IMR-90 (cell line): ENCODE results near the gene RNU6-8. TPM values are rescaled to one million over a fixed set of nuclear protein-coding genes. Genes with fewer than 3 reads are reported as not detected.

Experiments used
- ATAC-seq: fragments of 200-7000 bp; cut with Tn5 transposase; 2 replicates; pipeline ENCODE4 v1.9.1; 2020; ENCODE audit warnings: low read depth, mild to moderate bottlenecking, moderate library complexity
- BruUV-seq: library from RNA; stranded (reverse); fragments of 400-500 nt; replicated peaks from 2 replicates; lab custom pipeline; 2021; lab: Mats Ljungman, UMichigan
- CTCF ChIA-PET: fragments of 300-600 bp; formaldehyde crosslinking; extraction: SDS; loops from one replicate; lab custom pipeline; 2021; ENCODE audit warnings: antibody characterized with exemption; lab: Yijun Ruan, JAX
- POLR2A ChIA-PET: fragments of 300-600 bp; sonication (Branson Sonifier 250); formaldehyde crosslinking; loops from one replicate; lab custom pipeline; 2022; ENCODE audit warnings: antibody characterized with exemption; ENCODE audit not compliant: unreplicated experiment; lab: Charles Lee
- DNase-seq: peaks from one replicate; pipeline ENCODE4 v3.0.0; 2013
- H2AFZ ChIP-seq: replicated peaks from 2 replicates; pipeline ENCODE3; 2013; ENCODE audit warnings: low read length, mild to moderate bottlenecking; ENCODE audit not compliant: poor library complexity
- H2AK5ac ChIP-seq: 2 replicates; pipeline ENCODE4 v1.6.1; 2013; ENCODE audit warnings: low read depth, low read length, inconsistent platforms
- H2AK9ac ChIP-seq: replicated peaks from 2 replicates; pipeline ENCODE3; 2013; ENCODE audit warnings: mild to moderate bottlenecking, low read depth, low read length, moderate library complexity; ENCODE audit not compliant: poor library complexity
- H2BK120ac ChIP-seq: 2 replicates; pipeline ENCODE4 v1.6.1; 2013; ENCODE audit warnings: low read depth, low read length, inconsistent platforms
- H2BK15ac ChIP-seq: 3 replicates; pipeline ENCODE4 v1.6.1; 2013; ENCODE audit warnings: low read depth, low read length, inconsistent platforms
- H2BK20ac ChIP-seq: 2 replicates; pipeline ENCODE4 v1.6.1; 2013; ENCODE audit warnings: low read depth, mild to moderate bottlenecking, inconsistent platforms, low read length, moderate library complexity
- H2BK5ac ChIP-seq: 2 replicates; pipeline ENCODE4 v1.6.1; 2013; ENCODE audit warnings: mild to moderate bottlenecking, low read depth, low read length, inconsistent platforms; ENCODE audit not compliant: poor library complexity, severe bottlenecking
- H3K14ac ChIP-seq: replicated peaks from 2 replicates; pipeline ENCODE4 v1.6.1; 2013; ENCODE audit warnings: low read depth, low read length, inconsistent platforms
- H3K18ac ChIP-seq: 2 replicates; pipeline ENCODE4 v1.6.1; 2013; ENCODE audit warnings: low read depth, low read length, control low read depth
- H3K23ac ChIP-seq: 2 replicates; pipeline ENCODE4 v1.6.1; 2013; ENCODE audit warnings: low read depth, low read length, inconsistent platforms
- H3K27ac ChIP-seq: 2 replicates; pipeline ENCODE4 v1.5.1; 2013; ENCODE audit warnings: mild to moderate bottlenecking, control low read depth, low read length; ENCODE audit not compliant: insufficient read depth
- H3K27me3 ChIP-seq: 2 replicates; pipeline ENCODE4 v1.6.1; 2013; ENCODE audit warnings: low read length; ENCODE audit not compliant: control insufficient read depth, insufficient read depth
- H3K36me3 ChIP-seq: 2 replicates; pipeline ENCODE4 v1.6.1; 2013; ENCODE audit warnings: low read length, mixed read lengths; ENCODE audit not compliant: control insufficient read depth, insufficient read depth
- H3K4ac ChIP-seq: 2 replicates; pipeline ENCODE4 v1.6.1; 2013; ENCODE audit warnings: low read depth, low read length, inconsistent platforms
- H3K4me1 ChIP-seq: 2 replicates; pipeline ENCODE4 v1.6.1; 2013; ENCODE audit warnings: low read length, mixed read lengths; ENCODE audit not compliant: control insufficient read depth, insufficient read depth
- H3K4me2 ChIP-seq: 2 replicates; pipeline ENCODE4 v1.6.1; 2013; ENCODE audit warnings: low read depth, mild to moderate bottlenecking, control low read depth, low read length, moderate library complexity
- H3K4me3 ChIP-seq: 2 replicates; pipeline ENCODE4 v1.5.1; 2013; ENCODE audit warnings: low read depth, mild to moderate bottlenecking, control low read depth, low read length, moderate library complexity; ENCODE audit not compliant: insufficient read depth
- H3K56ac ChIP-seq: 2 replicates; pipeline ENCODE4 v1.6.1; 2013; ENCODE audit warnings: low read length, inconsistent platforms; ENCODE audit not compliant: insufficient read depth; ENCODE audit errors: extremely low read depth
- H3K79me1 ChIP-seq, 2 experiments: 2 replicates each; pipeline ENCODE4 v1.6.1; 2013; ENCODE audit warnings: low read length in 2 of 2, inconsistent platforms in 1 of 2, low read depth in 1 of 2
- H3K9ac ChIP-seq: 2 replicates; pipeline ENCODE4 v1.6.1; 2013; ENCODE audit warnings: low read depth, low read length, control low read depth
- H3K9me1 ChIP-seq: 2 replicates; pipeline ENCODE4 v1.6.1; 2013; ENCODE audit warnings: low read length, inconsistent platforms; ENCODE audit not compliant: insufficient read depth
- H3K9me3 ChIP-seq: 2 replicates; pipeline ENCODE4 v1.6.1; 2013; ENCODE audit warnings: low read length; ENCODE audit not compliant: control insufficient read depth, insufficient read depth
- H4K20me1 ChIP-seq: 2 replicates; pipeline ENCODE4 v1.6.1; 2013; ENCODE audit warnings: low read length, inconsistent platforms; ENCODE audit not compliant: insufficient read depth
- H4K5ac ChIP-seq: 2 replicates; pipeline ENCODE4 v1.6.1; 2013; ENCODE audit warnings: mild to moderate bottlenecking, low read depth, low read length, control low read depth
- H4K8ac ChIP-seq, 2 experiments: 2 replicates each; pipeline ENCODE4 v1.6.1; 2013; ENCODE audit warnings: low read depth in 2 of 2, low read length in 2 of 2, control low read depth in 1 of 2, inconsistent platforms in 1 of 2
- H4K91ac ChIP-seq: 2 replicates; pipeline ENCODE4 v1.6.1; 2013; ENCODE audit warnings: low read depth, low read length, inconsistent platforms; ENCODE audit not compliant: insufficient read depth
- BHLHE40 ChIP-seq: fragments of 150-350 bp; IDR thresholded peaks from 2 replicates; pipeline ENCODE4 v1.6.1; 2016; ENCODE audit warnings: mild to moderate bottlenecking, low read depth, low read length
- CHD1 ChIP-seq: IDR thresholded peaks from 2 replicates; pipeline ENCODE4 v1.6.1; 2012; ENCODE audit warnings: low read depth, low read length, improper control_type of control experiment
- POLR2A ChIP-seq: IDR thresholded peaks from 2 replicates; pipeline ENCODE4 v1.6.1; 2012; ENCODE audit warnings: mild to moderate bottlenecking, low read depth, low read length
- WGBS, 2 experiments: methylation state at CpG; one replicate each; pipeline versions ENCODE4 v1.1.5 to v1.1.7; 2013; ENCODE audit warnings: missing lambda C conversion rate in 2 of 2; ENCODE audit not compliant: insufficient read length in 1 of 2; ENCODE audit errors: extremely low coverage in 2 of 2; 5-methylcytosine and 5-hydroxymethylcytosine counted together
- dilution Hi-C: fragments of 300-500 bp; cut with HindIII; formaldehyde crosslinking; loops from one replicate; pipeline ENCODE4 v1.14.3; 2018; ENCODE audit warnings: low sequenced_read_pairs; ENCODE audit not compliant: unreplicated experiment
- in situ Hi-C: fragments of 300-500 bp; cut with MboI; formaldehyde crosslinking; loops from 3 replicates; pipeline ENCODE4 v1.14.3; 2019; ENCODE audit warnings: low sequenced_read_pairs, inconsistent platforms, mixed read lengths
- intact Hi-C: fragments of 100-400 bp; cut with micrococcal nuclease; formaldehyde crosslinking; loops from 2 replicates; pipeline ENCODE4 v1.10.0; 2022
- polyA plus RNA-seq, 3 experiments: library from polyadenylated mRNA; depleted of rRNA; stranded (reverse); fragments of >200 nt; gene quantifications; 2 replicates each; pipeline ENCODE4 v1.2.3, GENCODE V29; 2012; ENCODE audit warnings: low replicate concordance in 1 of 3
- total RNA-seq: library from RNA; depleted of rRNA; stranded (reverse); fragments of >200 nt; gene quantifications from 2 replicates; pipeline ENCODE4 v1.2.3, GENCODE V29; 2012

The RNU6-8 gene
- total and polyA plus RNA-seq, 2 of the 4 experiments (the other 2 are of a cell fraction), result not detected

GRCh38 chr14:32249780-32250179 lies 46.7 kb upstream of the RNU6-8 start:
- Histone ChIP-seq H3K9ac (no peak overlapping the region), H3K9me3 (no peaks in the 10 kb centered on the region), H2BK15ac (no peak overlapping the region), H4K20me1 (no peaks in the 10 kb centered on the region), H3K4me1 (0 out of 2 replicates have a peak, but pooled peaks cover 2% of the 10 kb centered on the region), H2AK9ac (no peak overlapping the region), H2BK20ac (no peak overlapping the region), H3K27ac (no peak overlapping the region), H4K91ac (no peak overlapping the region), H3K36me3 (no peaks in the 10 kb centered on the region), H2BK5ac (no peak overlapping the region), H3K56ac (no peak overlapping the region), H2BK120ac (no peak overlapping the region), H3K4me2 (no peak overlapping the region), H3K79me1 (no peaks in the 10 kb centered on the region), H3K18ac (no peak overlapping the region), H3K23ac (no peak overlapping the region), H4K8ac (no peak overlapping the region), H3K9me1 (no peaks in the 10 kb centered on the region), H4K5ac (no peak overlapping the region), H2AK5ac (no peak overlapping the region), H3K4me3 (no peak overlapping the region), H3K14ac (no peak overlapping the region), H3K27me3 (0 out of 2 replicates have a peak, but pooled peaks cover 3% of the 10 kb centered on the region), H3K4ac (no peak overlapping the region), H2AFZ (no peak overlapping the region)
- BruUV-seq, result no TSS peak
- dilution Hi-C loops, result no loop called here
- 57% methylated on average over 1 of the region's 4 CpGs; no CpG with 5 or more reads in 1 of the 2 experiments for WGBS, 2 experiments
- in situ Hi-C loops, result loop anchor here (25.0 kb wide), 1 partner anchor 312 kb away; no protein-coding TSS in a partner anchor
- TF ChIP-seq BHLHE40, result no peak
- no peak for TF ChIP-seq CHD1
- no peak for TF ChIP-seq POLR2A
- DNase-seq (no peak), ATAC-seq (no peak)
- intact Hi-C loops, result loop anchor here (5.0 to 10.0 kb wide), 3 partner anchors 302 to 885 kb away; no protein-coding TSS in a partner anchor
- ChIA-PET POLR2A (no interaction called here), CTCF (no interaction called here)
